DMS153 treated with DMSO at 0.1 percent for 48 hours (cell line): Measurements from ENCODE around the gene PROSER3.
"Not testable (repeated sequence)": the region's sequence is repeated elsewhere in the genome, so short reads cannot be mapped to it uniquely, and the experiment has no call there.

Experiments
- DNase-seq: peaks from one replicate; lab custom pipeline; 2025; ENCODE audit not compliant: unreplicated experiment; lab: John Stamatoyannopoulos, UW

PROSER3 gene

DNA sequence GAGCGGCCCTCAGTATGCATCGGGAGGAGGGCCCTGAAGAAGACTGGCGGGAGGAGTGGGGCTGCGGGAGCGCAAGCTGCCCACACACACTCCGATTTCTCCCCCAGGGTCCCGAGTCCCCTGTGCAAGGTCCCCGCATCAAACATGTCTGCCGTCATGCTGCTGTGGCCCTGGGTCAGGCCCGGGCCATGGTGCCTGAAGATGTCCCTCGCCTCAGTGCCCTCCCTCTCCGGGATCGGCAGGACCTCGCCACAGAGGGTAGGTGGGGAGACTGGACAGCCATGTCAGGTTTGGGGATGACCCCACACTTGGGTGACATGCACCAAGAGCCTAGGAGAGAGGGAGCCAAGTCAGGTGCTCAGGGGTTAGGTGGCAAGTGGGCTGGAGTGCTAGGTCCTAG is 35.5 kb upstream of the PROSER3 start:
- DNase-seq = no peak

DNA sequence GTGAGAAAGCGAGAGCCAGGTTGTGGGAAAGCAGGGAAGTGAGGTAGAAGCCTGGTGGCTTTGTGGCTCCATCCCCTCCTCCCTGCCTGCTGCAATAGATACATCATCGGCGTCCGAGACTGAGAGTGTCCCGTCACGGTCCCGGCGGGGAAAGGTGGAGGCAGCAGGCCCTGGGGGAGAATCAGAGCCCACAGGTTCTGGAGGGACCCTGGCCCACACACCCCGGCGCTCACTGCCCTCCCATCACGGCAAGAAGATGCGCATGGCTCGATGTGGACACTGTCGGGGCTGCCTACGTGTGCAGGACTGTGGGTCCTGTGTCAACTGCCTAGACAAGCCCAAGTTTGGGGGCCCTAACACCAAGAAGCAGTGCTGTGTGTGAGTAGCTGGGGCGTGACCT is 35.1 kb upstream of the PROSER3 start:
- no peak for DNase-seq

DNA sequence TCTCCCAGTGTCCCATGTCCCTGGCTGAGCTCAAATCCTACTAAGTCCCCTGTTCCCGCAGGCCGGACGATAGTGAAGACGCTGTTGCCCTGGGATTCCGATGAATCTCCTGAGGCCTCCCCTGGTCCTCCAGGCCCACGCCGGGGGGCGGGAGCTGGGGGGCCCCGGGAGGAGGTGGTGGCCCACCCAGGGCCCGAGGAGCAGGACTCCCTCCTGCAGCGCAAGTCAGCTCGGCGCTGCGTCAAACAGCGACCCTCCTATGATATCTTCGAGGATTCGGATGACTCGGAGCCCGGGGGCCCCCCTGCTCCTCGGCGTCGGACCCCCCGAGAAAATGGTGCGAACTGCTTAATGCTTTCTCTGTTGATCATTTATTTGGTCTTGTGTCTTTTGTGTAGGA is 34.3 kb upstream of the PROSER3 start:
- no peak for DNase-seq

DNA sequence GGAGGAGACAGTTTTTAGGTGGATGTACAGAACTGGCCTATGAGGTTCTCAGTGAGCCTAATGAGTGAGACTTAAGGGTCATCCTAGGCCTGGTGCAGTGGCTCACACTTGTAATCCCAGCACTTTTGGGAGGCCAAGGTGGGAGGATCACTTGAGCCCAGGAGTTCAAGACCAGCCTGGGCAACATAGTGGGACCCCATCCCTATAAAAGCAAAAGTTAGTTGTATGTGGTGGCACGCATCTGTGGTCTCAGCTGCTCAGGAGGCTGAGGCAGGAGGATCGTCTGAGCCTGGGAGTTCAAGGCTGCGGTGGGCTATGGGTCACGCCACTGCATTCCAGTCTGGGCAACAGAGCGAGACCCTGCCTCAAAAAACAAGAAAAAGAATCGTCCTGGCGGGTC is 33.8 kb upstream of the PROSER3 start:
- not testable (repeated sequence) for DNase-seq

DNA sequence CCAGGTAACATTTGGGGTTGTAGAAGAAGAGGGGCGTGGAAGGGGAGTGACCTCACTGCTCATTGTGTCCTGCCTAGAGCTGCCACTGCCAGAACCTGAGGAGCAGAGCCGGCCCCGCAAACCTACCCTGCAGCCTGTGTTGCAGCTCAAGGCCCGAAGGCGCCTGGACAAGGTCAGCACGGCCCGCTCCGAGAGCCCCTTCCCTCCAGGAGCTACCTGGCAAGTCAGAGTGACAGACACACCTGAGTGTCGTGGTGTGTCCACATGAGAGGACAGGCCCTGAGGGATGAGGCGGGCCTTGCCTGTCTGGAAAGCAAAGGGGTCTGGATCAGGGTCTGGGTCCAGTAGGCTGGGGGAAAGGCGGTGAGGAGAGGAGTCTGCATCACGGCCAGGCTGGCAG is 33.4 kb upstream of the PROSER3 start:
- no peak for DNase-seq

DNA sequence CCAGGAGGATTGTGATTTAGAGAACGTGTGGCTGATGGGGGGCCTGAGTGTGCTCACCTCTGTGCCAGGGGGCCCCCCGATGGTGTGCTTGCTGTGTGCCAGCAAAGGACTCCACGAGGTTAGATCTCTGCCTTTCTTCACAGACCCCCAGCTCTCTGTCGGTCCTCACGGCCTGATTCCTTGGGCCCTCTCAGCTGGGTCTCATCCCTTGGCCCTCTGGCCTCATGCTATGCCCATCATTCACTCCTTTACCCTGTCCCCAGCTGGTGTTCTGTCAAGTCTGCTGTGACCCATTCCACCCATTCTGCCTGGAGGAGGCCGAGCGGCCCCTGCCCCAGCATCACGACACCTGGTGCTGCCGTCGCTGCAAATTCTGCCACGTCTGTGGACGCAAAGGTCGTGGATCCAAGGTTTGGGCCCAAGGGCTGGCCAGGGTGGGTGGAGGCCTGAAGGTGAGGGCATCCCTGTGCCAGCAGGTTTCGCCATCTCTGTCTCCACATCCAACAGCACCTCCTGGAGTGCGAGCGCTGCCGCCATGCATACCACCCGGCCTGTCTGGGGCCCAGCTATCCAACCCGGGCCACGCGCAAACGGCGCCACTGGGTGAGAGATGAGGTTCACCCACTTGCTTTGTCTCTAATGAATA is 32.6 kb upstream of the PROSER3 start:
- no peak for DNase-seq

DNA sequence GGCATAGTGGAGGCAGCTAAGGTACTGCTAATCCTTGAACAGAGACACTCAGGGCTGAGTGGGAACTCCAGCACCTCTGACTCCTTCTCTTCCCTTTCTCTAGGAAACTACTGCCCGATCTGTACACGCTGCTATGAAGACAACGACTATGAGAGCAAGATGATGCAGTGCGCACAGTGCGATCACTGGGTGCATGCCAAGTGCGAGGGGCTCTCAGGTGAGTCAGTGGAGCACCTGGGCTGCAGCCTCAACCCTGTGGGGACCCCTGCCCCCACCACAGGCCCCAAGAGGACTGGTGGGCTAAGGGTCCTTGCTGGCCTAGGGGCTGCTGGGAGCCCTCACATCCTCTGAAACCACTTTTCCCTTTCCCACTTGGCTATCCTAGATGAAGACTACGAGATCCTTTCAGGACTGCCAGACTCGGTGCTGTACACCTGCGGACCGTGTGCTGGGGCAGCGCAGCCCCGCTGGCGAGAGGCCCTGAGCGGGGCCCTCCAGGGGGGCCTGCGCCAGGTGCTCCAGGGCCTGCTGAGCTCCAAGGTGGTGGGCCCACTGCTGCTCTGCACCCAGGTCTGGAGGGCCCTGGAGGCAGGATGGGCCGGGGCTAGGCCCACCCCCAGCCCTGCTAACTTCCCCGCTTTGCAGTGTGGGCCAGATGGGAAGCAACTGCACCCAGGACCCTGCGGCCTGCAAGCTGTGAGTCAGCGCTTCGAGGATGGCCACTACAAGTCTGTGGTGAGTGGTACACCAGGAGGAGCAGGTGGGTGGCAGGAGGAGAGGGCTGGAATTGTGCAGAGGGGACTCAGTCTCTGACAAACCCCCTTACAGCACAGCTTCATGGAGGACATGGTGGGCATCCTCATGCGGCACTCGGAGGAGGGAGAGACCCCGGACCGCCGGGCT is 30.7 kb upstream of the PROSER3 start:
- DNase-seq = no peak

DNA sequence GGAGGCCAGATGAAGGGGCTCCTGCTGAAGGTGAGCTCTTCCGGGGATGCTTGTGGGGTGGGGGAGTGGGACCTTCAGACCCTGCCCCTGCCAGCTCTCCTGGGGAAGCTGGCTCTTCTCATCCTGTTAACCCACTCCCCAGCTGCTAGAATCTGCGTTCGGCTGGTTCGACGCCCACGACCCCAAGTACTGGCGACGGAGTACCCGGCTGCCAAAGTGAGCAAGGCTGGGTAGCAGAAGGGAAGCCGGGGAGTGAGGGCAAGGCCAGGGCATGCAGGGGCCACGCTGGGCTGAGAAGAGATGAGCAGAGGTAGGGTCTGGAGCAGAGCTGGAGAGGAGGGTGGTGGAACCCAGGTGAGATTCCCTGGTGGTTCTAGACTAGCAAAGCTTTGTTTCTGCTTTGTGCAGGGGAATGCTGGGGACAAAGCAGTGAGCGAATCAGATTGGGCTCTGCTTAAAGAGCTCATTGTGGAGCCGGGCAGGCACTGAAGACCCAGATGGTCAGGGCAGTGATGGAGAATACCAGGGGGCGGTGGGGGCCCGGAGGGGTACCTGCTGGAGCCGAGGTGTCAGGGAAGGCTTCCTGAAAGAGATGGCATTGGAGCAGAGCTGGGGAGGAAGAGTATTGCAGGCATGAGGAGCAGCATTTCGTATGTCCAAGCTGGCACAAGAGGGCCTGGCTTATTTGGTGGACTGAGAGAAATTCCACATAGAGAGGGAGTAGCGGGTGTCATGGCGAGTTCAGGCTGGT is 29.8 kb upstream of the PROSER3 start:
- DNase-seq = no peak

DNA sequence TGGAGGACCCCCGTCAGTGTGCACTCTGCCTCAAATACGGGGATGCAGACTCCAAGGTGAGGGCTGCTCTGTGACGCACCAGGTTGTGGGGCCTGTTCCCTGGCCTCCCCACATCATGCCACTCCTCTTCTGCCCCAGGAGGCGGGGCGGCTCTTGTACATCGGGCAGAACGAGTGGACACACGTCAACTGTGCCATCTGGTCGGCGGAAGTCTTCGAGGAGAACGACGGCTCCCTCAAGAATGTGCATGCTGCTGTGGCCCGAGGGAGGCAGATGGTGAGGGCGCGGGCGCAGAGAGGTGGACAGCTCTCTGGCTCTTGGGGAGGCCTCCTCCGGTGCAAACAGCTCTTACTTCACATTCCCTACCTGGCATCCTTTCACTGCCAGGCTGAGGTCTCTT is 29.0 kb upstream of the PROSER3 start:
- DNase-seq = no peak

DNA sequence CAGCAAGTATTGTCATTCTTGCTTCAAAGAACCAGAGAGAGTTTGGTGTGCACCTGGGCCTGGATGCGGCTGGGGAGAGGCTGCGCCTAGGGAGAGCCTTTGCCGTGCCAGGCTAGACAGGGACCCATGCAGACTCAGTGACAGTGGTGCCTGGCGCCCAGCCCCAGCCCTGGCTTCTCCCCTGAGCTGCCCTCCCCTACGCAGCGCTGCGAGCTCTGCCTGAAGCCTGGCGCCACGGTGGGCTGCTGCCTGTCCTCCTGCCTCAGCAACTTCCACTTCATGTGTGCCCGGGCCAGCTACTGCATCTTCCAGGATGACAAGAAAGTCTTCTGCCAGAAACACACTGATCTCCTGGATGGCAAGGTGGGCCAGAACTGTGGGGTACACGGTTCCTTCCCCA is 28.2 kb upstream of the PROSER3 start:
- DNase-seq = no peak

DNA sequence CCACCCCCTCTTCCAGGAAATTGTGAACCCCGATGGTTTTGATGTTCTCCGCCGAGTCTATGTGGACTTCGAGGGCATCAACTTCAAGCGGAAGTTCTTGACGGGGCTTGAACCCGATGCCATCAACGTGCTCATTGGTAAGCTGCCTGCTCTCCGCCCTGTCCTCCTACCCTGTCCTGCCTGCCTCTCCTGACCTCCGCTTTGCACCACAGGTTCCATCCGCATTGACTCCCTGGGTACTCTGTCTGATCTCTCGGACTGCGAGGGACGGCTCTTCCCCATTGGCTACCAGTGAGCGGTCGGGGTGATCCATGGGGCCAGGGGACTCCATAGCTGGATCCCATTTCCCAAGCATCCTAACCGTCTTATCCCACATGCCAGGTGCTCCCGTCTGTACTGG is 27.6 kb upstream of the PROSER3 start:
- DNase-seq = no peak

DNA sequence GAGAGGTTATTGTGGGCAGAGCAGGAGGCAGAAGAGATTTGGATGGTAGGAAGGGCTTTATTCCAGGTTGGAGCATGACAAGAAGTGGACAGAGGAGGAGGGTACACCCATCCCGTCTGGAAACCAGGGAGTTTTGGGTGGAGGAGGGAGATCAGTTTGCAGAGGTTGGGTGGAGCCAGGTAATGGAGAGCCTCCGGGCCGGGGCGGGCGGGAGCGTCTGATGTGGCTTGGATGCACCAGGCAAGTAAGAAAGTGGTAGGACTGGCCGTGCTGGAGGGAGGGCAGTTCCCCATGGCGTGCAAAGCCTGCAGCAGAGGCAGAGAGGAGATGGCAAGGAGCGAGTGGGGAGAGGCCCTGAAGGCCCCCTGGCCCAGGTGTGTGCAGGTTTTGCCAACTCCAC is 26.6 kb upstream of the PROSER3 start:
- no peak for DNase-seq

DNA sequence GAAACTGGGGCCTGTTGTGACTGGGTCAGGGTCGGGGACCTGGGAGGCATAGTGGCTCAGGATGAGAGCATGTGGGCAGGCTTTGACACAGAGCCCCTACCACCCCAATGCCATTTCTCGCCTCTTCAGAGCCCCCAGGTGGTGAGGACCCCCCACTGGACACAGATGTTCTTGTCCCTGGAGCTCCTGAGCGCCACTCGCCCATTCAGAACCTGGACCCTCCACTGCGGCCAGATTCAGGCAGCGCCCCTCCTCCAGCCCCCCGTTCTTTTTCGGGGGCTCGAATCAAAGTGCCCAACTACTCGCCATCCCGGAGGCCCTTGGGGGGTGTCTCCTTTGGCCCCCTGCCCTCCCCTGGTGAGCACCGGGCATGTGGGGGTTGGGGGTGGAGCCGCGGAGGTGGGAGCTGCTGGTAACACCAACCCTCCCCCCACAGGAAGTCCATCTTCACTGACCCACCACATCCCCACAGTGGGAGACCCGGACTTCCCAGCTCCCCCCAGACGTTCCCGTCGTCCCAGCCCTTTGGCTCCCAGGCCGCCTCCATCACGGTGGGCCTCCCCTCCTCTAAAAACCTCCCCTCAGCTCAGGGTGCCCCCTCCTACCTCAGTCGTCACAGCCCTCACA is 26.1 kb upstream of the PROSER3 start:
- no peak for DNase-seq

DNA sequence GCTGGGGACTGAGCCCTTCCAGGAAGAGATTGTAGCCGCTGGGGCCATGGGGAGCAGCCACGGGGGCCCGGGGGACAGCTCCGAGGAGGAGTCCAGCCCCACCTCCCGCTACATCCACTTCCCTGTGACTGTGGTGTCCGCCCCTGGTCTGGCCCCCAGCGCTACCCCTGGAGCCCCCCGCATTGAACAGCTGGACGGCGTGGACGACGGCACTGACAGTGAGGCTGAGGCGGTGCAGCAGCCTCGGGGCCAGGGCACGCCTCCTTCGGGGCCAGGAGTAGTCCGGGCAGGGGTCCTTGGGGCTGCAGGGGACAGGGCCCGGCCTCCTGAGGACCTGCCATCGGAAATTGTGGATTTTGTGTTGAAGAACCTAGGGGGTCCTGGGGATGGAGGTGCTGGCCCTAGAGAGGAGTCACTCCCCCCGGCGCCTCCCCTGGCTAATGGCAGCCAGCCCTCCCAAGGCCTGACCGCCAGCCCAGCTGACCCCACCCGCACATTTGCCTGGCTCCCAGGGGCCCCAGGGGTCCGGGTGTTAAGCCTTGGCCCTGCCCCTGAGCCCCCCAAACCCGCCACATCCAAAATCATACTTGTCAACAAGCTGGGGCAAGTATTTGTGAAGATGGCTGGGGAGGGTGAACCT is 25.3 kb upstream of the PROSER3 start:
- DNase-seq = no peak

DNA sequence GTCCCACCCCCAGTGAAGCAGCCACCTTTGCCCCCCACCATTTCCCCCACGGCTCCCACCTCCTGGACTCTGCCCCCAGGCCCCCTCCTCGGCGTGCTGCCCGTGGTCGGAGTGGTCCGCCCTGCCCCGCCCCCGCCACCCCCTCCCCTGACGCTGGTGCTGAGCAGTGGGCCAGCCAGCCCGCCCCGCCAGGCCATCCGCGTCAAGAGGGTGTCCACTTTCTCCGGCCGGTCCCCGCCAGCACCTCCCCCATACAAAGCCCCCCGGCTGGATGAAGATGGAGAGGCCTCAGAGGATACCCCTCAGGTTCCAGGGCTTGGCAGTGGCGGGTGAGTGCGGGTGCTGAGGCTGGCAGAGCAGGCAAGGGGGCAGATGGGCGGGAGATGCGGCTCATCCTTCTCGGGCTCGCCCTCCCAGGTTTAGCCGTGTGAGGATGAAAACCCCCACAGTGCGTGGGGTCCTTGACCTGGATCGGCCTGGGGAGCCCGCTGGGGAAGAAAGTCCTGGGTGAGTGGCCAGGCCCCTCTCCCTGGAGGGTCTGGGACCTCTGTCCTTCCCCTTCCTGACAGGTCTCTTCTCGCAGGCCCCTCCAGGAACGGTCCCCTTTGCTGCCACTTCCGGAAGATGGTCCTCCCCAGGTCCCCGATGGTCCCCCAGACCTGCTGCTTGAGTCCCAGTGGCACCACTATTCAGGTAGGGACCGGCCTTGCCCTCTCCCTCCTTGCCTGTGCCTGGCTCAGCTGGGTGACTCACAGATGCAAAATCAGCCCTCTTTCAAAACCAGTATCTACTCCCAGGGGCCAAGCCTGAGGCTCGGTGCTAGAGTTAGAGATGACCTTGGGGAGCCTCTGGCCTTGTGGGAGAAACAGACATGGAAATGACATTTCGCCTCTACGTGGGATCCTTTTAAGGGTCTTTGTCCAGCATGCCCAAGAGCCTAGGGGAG is 24.5 kb upstream of the PROSER3 start:
- no peak for DNase-seq

DNA sequence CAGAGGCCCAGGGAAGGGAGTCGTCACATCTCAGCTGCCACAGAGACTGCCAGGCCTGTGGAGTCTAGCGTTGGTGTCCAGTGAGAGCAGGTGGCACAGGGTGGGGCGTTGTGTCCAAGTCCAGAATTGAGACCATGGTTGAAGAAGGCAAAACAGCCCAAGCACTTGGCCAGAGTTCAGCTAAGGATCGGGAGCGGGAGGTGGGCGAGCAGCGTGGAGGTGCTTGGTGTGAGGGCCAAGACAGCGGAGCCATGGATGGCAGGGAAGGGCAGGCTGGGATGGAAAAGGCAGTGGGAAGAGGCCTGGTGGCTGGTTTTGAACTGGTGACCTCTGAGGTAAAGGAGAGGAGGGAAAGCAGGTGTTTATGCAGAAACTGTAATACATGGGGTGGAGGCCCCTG is 23.7 kb upstream of the PROSER3 start:
- no peak for DNase-seq

DNA sequence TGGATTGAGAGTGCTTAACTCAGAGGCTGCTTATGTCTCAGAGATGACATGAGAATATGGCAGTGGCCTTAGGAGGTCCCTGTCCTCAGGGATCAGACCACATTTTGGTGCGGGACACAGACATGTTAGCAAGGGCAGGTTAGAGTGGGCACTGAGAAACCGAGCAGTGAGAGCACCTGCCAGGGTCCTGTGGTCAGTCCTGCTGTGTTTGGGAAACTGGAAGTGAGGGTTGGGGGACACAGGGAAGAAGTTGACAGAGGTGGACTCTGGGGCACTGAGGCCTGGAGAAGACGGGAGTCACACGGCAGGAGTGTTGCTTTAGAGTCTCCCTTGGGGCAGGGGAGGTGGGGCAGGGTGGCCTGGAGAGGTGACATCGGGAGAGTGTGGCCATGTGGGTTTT is 23.1 kb upstream of the PROSER3 start:
- DNase-seq = no peak

DNA sequence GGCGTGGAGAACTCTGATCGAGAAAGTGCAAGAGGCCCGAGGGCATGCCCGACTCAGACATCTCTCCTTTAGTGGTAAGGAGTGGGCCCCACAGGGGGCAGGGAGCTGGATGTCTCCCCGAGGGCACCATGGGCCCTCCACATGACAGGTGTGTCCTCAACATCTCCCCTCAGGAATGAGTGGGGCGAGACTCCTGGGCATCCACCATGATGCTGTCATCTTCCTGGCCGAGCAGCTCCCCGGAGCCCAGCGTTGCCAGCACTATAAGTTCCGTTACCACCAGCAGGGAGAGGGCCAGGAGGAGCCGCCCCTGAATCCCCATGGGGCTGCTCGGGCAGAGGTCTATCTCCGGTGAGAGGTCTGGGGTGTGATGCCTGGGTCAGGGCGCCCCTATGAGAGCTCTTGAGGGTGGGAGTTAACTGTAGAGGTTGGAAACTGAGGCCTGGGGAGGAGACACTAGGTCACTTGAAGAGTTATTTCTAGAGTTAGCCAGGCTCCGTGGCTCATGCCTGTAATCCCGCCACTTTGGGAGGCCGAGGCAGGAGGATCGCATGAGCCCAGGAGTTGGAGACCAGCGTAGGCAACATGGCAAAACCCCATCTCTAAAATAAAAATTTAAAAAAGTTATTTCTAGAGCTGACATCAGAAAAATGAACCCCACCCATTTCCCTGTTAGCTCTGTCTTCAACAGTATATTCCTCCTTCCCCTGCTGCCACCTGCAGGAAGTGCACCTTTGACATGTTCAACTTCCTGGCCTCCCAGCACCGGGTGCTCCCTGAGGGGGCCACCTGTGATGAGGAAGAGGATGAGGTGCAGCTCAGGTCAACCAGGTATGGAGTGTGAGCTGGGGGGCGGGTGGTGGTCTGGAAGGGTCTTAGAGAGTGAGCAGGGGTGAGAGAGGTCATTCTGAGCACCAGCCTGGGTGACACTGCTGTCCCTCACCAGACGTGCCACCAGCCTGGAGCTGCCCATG is 20.8 kb upstream of the PROSER3 start:
- DNase-seq = no peak
